ENCODE results near the gene CMTM4. TPM values are rescaled to one million over a fixed set of nuclear protein-coding genes. Genes with fewer than 3 reads are reported as not detected.
A peak's percentile ranks its signal among the peaks of the same experiment; 100 is the strongest.

The CMTM4 gene
- polyA plus RNA-seq, 1 donor from 2014 or later: 27.2 TPM

- peak overlapping the region; percentile 65 for H3K9ac ChIP-seq (ENCODE audit: low read length)
- no peaks in the 10 kb centered on the region for H3K79me2 ChIP-seq (replicated peaks; ENCODE audit: insufficient read depth, low read length)
- H3K9me3 ChIP-seq (ENCODE audit: low read length): no peaks in the 10 kb centered on the region
- no peaks in the 10 kb centered on the region for H3K36me3 ChIP-seq (ENCODE audit: insufficient read depth, low read length)
- no peaks in the 10 kb centered on the region for H4K20me1 ChIP-seq (ENCODE audit: insufficient read depth)
- H3K4me3 ChIP-seq (ENCODE audit: low read length): peak overlapping the region; percentile 74
- H3K9me2 ChIP-seq (ENCODE audit: insufficient read depth, low read length): no peaks in the 10 kb centered on the region
- H2AFZ ChIP-seq (ENCODE audit: low read depth, low read length): peak overlapping the region; percentile 59
- TF ChIP-seq, protein P1, sequence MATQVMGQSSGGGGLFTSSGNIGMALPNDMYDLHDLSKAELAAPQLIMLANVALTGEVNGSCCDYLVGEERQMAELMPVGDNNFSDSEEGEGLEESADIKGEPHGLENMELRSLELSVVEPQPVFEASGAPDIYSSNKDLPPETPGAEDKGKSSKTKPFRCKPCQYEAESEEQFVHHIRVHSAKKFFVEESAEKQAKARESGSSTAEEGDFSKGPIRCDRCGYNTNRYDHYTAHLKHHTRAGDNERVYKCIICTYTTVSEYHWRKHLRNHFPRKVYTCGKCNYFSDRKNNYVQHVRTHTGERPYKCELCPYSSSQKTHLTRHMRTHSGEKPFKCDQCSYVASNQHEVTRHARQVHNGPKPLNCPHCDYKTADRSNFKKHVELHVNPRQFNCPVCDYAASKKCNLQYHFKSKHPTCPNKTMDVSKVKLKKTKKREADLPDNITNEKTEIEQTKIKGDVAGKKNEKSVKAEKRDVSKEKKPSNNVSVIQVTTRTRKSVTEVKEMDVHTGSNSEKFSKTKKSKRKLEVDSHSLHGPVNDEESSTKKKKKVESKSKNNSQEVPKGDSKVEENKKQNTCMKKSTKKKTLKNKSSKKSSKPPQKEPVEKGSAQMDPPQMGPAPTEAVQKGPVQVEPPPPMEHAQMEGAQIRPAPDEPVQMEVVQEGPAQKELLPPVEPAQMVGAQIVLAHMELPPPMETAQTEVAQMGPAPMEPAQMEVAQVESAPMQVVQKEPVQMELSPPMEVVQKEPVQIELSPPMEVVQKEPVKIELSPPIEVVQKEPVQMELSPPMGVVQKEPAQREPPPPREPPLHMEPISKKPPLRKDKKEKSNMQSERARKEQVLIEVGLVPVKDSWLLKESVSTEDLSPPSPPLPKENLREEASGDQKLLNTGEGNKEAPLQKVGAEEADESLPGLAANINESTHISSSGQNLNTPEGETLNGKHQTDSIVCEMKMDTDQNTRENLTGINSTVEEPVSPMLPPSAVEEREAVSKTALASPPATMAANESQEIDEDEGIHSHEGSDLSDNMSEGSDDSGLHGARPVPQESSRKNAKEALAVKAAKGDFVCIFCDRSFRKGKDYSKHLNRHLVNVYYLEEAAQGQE (IDR thresholded peaks at IDR 0.05; ENCODE audit: borderline replicate concordance): no peak
- peak; percentile 48 for TF ChIP-seq MXI1 (conservative IDR thresholded peaks at IDR 0.05; ENCODE audit: poor library complexity, severe bottlenecking)
- H3F3A ChIP-seq (ENCODE audit: insufficient read depth, low read length, poor library complexity, severe bottlenecking): no peaks in the 10 kb centered on the region
- no peak overlapping the region for H3K27ac ChIP-seq (ENCODE audit: low read length)
- no peaks in the 10 kb centered on the region for H3K27me3 ChIP-seq (ENCODE audit: insufficient read depth, low read depth, low read length)
- H3K4me2 ChIP-seq (ENCODE audit: low read length): peak overlapping the region; percentile 55
Measured at GRCh38 chr16:66603537-66604375, 92.8 kb downstream of the CMTM4 start.

- Histone ChIP-seq H3K9me3 (ENCODE audit: low read length) (no peaks in the 10 kb centered on the region), H3K9me2 (ENCODE audit: insufficient read depth, low read length) (no peaks in the 10 kb centered on the region)
- TF ChIP-seq, protein P1 (IDR thresholded peaks at IDR 0.05; ENCODE audit: borderline replicate concordance): no peak
- no peak for TF ChIP-seq POLR2AphosphoS5 (IDR thresholded peaks at IDR 0.05)
- TF ChIP-seq SMC3 (conservative IDR thresholded peaks at IDR 0.05; ENCODE audit: poor library complexity): no peak
- no peak for TF ChIP-seq EP300 (conservative IDR thresholded peaks at IDR 0.05; ENCODE audit: poor library complexity, severe bottlenecking)
- no peak for TF ChIP-seq RAD21 (conservative IDR thresholded peaks at IDR 0.05)
- no peak for TF ChIP-seq EZH2 (IDR thresholded peaks at IDR 0.05; ENCODE audit: borderline replicate concordance, insufficient read depth, low read length, poor library complexity, severe bottlenecking)
- TF ChIP-seq, protein P2, sequence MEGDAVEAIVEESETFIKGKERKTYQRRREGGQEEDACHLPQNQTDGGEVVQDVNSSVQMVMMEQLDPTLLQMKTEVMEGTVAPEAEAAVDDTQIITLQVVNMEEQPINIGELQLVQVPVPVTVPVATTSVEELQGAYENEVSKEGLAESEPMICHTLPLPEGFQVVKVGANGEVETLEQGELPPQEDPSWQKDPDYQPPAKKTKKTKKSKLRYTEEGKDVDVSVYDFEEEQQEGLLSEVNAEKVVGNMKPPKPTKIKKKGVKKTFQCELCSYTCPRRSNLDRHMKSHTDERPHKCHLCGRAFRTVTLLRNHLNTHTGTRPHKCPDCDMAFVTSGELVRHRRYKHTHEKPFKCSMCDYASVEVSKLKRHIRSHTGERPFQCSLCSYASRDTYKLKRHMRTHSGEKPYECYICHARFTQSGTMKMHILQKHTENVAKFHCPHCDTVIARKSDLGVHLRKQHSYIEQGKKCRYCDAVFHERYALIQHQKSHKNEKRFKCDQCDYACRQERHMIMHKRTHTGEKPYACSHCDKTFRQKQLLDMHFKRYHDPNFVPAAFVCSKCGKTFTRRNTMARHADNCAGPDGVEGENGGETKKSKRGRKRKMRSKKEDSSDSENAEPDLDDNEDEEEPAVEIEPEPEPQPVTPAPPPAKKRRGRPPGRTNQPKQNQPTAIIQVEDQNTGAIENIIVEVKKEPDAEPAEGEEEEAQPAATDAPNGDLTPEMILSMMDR (IDR thresholded peaks at IDR 0.05; ENCODE audit: poor library complexity, severe bottlenecking): no peak
- no peak for TF ChIP-seq MXI1 (conservative IDR thresholded peaks at IDR 0.05; ENCODE audit: poor library complexity, severe bottlenecking)
- no peak for TF ChIP-seq TAF1 (IDR thresholded peaks at IDR 0.05; ENCODE audit: low read depth)
Measured at GRCh38 chr16:66601471-66601870, 95.1 kb downstream of the CMTM4 start.

More at GRCh38 chr16:66601471-66601870, 95.1 kb downstream of the CMTM4 start:
- H3F3A ChIP-seq (ENCODE audit: insufficient read depth, low read length, poor library complexity, severe bottlenecking): no peaks in the 10 kb centered on the region
- no peaks in the 10 kb centered on the region for H3K27me3 ChIP-seq (ENCODE audit: insufficient read depth, low read depth, low read length)
- H3K4me3 ChIP-seq (ENCODE audit: low read length): no peak overlapping the region
- no peak overlapping the region for H3K9ac ChIP-seq (ENCODE audit: low read length)
- no peaks in the 10 kb centered on the region for H3K79me2 ChIP-seq (replicated peaks; ENCODE audit: insufficient read depth, low read length)
- no peak overlapping the region for H3K27ac ChIP-seq (ENCODE audit: low read length)
- no peaks in the 10 kb centered on the region for H3K36me3 ChIP-seq (ENCODE audit: insufficient read depth, low read length)
- H3K4me2 ChIP-seq (ENCODE audit: low read length): no peak overlapping the region
- no peaks in the 10 kb centered on the region for H4K20me1 ChIP-seq (ENCODE audit: insufficient read depth)
- H2AFZ ChIP-seq (ENCODE audit: low read depth, low read length): no peak overlapping the region
